GM21737 (cell line): Measurements from ENCODE around the gene IL6.
"Not testable (repeated sequence)": the region's sequence is repeated elsewhere in the genome, so short reads cannot be mapped to it uniquely, and the experiment has no call there.

Experiments
- ATAC-seq: cut with Tn5 transposase; IDR thresholded peaks from one replicate; pipeline ENCODE4 v1.9.1; 2021; ENCODE audit warnings: mild to moderate bottlenecking, moderate library complexity; ENCODE audit not compliant: unreplicated experiment

IL6 gene

GRCh38 chr7:22703978-22704610, 22.9 kb upstream of the IL6 start:
- ATAC-seq = not testable (repeated sequence)

- not testable (repeated sequence) for ATAC-seq
These were observed 22.3 kb upstream of the IL6 start for GRCh38 chr7:22704722-22705121.

- not testable (repeated sequence) for ATAC-seq
These were observed 21.1 kb upstream of the IL6 start for GRCh38 chr7:22705874-22706273.

- not testable (repeated sequence) for ATAC-seq
These were observed 19.8 kb upstream of the IL6 start for GRCh38 chr7:22707026-22707691.

- ATAC-seq = not testable (repeated sequence)
These were observed 18.8 kb upstream of the IL6 start for GRCh38 chr7:22708214-22708613.

GRCh38 chr7:22708677-22709061, 18.3 kb upstream of the IL6 start:
- not testable (repeated sequence) for ATAC-seq

- not testable (repeated sequence) for ATAC-seq
These were observed 17.8 kb upstream of the IL6 start for GRCh38 chr7:22709062-22709829.

- ATAC-seq = no peak
These were observed 17.1 kb upstream of the IL6 start for GRCh38 chr7:22709857-22710256.

GRCh38 chr7:22712999-22713398, 14.0 kb upstream of the IL6 start:
- ATAC-seq = no peak

GRCh38 chr7:22713463-22713862, 13.5 kb upstream of the IL6 start:
- no peak for ATAC-seq

GRCh38 chr7:22715969-22716368, 11.0 kb upstream of the IL6 start:
- no peak for ATAC-seq

- ATAC-seq = no peak
These were observed 9.2 kb upstream of the IL6 start for GRCh38 chr7:22717760-22718159.

GRCh38 chr7:22718200-22718711, 8.7 kb upstream of the IL6 start:
- ATAC-seq = no peak

- no peak for ATAC-seq
These were observed 8.0 kb upstream of the IL6 start for GRCh38 chr7:22718911-22719420.

- no peak for ATAC-seq
These were observed 5.9 kb upstream of the IL6 start for GRCh38 chr7:22720791-22721786.

GRCh38 chr7:22722536-22723180, 4.3 kb upstream of the IL6 start:
- no peak for ATAC-seq

GRCh38 chr7:22723181-22723601, 3.8 kb upstream of the IL6 start:
- no peak for ATAC-seq

- no peak for ATAC-seq
These were observed 3.4 kb upstream of the IL6 start for GRCh38 chr7:22723637-22724036.

GRCh38 chr7:22724861-22725260, 2.1 kb upstream of the IL6 start:
- ATAC-seq = no peak

- no peak for ATAC-seq
These were observed 1.4 kb upstream of the IL6 start for GRCh38 chr7:22725585-22725984.
